ENCODE measurements around the gene ENTHD1.

The ENTHD1 gene

DNA sequence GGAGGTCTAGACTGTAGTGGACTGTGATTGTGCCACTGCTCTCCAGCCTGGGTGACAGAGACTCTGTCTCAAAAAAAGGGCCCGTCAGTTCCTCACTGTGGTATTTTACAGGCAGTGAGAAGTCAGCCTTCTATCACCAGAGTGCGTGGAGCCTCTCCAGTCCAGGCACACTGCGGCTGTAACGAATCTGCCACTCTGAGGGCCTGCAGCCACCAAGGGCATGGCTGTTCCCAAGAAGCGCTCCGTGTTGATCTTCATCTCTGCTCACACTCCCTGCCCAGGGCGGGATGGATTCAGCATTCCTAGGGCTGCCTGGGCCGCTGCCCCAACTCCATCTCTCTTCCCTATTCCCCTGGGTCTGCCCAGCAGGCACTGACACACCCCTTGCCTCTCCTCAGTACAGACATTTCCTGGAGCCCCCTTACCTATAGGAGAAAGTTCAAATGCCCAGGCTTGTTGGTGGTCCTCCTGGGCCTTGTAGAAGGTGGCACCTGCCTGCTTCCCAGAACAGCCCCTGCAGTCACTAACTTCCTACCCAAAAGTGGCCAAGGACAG lies 174.6 kb downstream of the ENTHD1 start:
- TF ChIP-seq CTCF (IDR thresholded peaks at IDR 0.05; ENCODE audit: insufficient read depth, low read length, poor library complexity, severe bottlenecking) = no peak
- H3K36me3 ChIP-seq (ENCODE audit: control insufficient read depth, insufficient read depth, low read length) = no peaks in the 10 kb centered on the region
- H3K4me3 ChIP-seq (replicated peaks; ENCODE audit: low read depth, low read length) = no peak overlapping the region
- H3K27me3 ChIP-seq (replicated peaks; ENCODE audit: control insufficient read depth, insufficient read depth, low read length) = no peaks in the 10 kb centered on the region; the same call in 1 of the 2 replicates
- DNase-seq (ENCODE audit: extremely low read depth, insufficient read length) = no peak

GRCh38 chr22:39718206-39718605 lies 175.4 kb downstream of the ENTHD1 start:
- no peak for DNase-seq (ENCODE audit: extremely low read depth, insufficient read length)
- H3K4me3 ChIP-seq (replicated peaks; ENCODE audit: low read depth, low read length) = no peak overlapping the region
- no peaks in the 10 kb centered on the region for H3K36me3 ChIP-seq (ENCODE audit: control insufficient read depth, insufficient read depth, low read length)
- no peak for TF ChIP-seq CTCF (IDR thresholded peaks at IDR 0.05; ENCODE audit: insufficient read depth, low read length, poor library complexity, severe bottlenecking)
- H3K27me3 ChIP-seq (replicated peaks; ENCODE audit: control insufficient read depth, insufficient read depth, low read length) = no peaks in the 10 kb centered on the region; the same call in 1 of the 2 replicates

- H3K4me3 ChIP-seq (replicated peaks; ENCODE audit: low read depth, low read length) = no peak overlapping the region
- TF ChIP-seq CTCF (IDR thresholded peaks at IDR 0.05; ENCODE audit: insufficient read depth, low read length, poor library complexity, severe bottlenecking) = no peak
- H3K36me3 ChIP-seq (ENCODE audit: control insufficient read depth, insufficient read depth, low read length) = no peaks in the 10 kb centered on the region
- no peak for DNase-seq (ENCODE audit: extremely low read depth, insufficient read length)
- no peaks in the 10 kb centered on the region; the same call in 1 of the 2 replicates for H3K27me3 ChIP-seq (replicated peaks; ENCODE audit: control insufficient read depth, insufficient read depth, low read length)
Measured at GRCh38 chr22:39717099-39717498, 176.5 kb downstream of the ENTHD1 start.

GRCh38 chr22:39716534-39716933 lies 177.0 kb downstream of the ENTHD1 start:
- no peak overlapping the region for H3K4me3 ChIP-seq (replicated peaks; ENCODE audit: low read depth, low read length)
- no peak for TF ChIP-seq CTCF (IDR thresholded peaks at IDR 0.05; ENCODE audit: insufficient read depth, low read length, poor library complexity, severe bottlenecking)
- DNase-seq (ENCODE audit: extremely low read depth, insufficient read length) = no peak
- no peaks in the 10 kb centered on the region; the same call in 1 of the 2 replicates for H3K27me3 ChIP-seq (replicated peaks; ENCODE audit: control insufficient read depth, insufficient read depth, low read length)
- H3K36me3 ChIP-seq (ENCODE audit: control insufficient read depth, insufficient read depth, low read length) = no peaks in the 10 kb centered on the region

DNA sequence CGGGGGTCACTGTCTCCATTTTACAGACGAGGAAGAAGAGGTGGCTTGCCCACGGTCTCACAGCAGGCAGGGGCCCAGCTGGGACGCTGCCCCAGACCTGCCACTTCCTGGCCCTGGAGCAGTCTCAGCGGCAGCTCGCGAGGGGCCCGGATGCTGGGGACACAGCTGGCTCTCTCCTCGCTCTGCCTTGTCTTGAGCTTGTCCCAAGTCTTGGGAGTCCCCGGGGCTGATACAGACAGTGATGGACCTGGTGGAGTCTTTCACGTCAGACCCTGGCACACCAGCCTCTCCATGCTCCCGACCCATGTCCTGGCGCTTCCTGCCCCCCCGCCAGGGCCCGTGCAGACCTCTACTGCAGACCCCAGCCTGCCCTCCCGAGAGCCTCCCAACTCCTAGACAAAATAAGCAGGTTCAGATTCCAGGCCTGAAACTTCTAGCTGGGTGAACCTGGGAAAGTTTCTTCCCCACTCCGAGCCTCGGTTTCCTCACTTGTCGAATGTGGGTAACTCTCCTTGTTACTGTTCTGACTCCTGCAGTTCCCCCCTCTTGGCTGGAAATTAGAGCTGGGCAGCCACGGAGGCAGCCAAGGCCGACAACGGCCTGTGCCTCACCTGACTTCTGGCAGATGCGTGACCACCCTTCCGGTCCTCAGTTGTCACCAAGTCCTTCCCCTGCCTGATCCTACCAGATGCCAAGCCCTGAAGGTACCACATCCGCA lies 177.6 kb downstream of the ENTHD1 start:
- H3K4me3 ChIP-seq (replicated peaks; ENCODE audit: low read depth, low read length) = no peak overlapping the region
- no peak for TF ChIP-seq CTCF (IDR thresholded peaks at IDR 0.05; ENCODE audit: insufficient read depth, low read length, poor library complexity, severe bottlenecking)
- no peak for DNase-seq (ENCODE audit: extremely low read depth, insufficient read length)
- no peaks in the 10 kb centered on the region for H3K36me3 ChIP-seq (ENCODE audit: control insufficient read depth, insufficient read depth, low read length)
- H3K27me3 ChIP-seq (replicated peaks; ENCODE audit: control insufficient read depth, insufficient read depth, low read length) = no peaks in the 10 kb centered on the region; the same call in 1 of the 2 replicates

All from GM06990 (cell line).